GM23248 (cell line): ENCODE results near the gene AFF3. TPM values are rescaled to one million over a fixed set of nuclear protein-coding genes. Genes with fewer than 3 reads are reported as not detected.
"Not testable (repeated sequence)": the region's sequence is repeated elsewhere in the genome, so short reads cannot be mapped to it uniquely, and the experiment has no call there.

Experiments
- DNase-seq: peaks from one replicate; pipeline ENCODE4 v3.0.0-alpha.2; 2015
- H2AFZ ChIP-seq: fragments of 200-600 bp; sonication (generic); 2 replicates; pipeline ENCODE4 v1.6.1; 2016; ENCODE audit warnings: antibody characterized with exemption
- H3F3A ChIP-seq: fragments of 200-600 bp; sonication (generic); 2 replicates; pipeline ENCODE4 v1.6.1; 2016; ENCODE audit warnings: mild to moderate bottlenecking, antibody characterized with exemption, mixed run types; ENCODE audit not compliant: insufficient read depth
- H3K27ac ChIP-seq: fragments of 200-600 bp; sonication (generic); 2 replicates; pipeline ENCODE4 v1.5.1; 2016; ENCODE audit warnings: mild to moderate bottlenecking
- H3K27me3 ChIP-seq: fragments of 200-600 bp; sonication (generic); replicated peaks from 2 replicates; pipeline ENCODE4 v1.6.1; 2016; ENCODE audit warnings: mild to moderate bottlenecking; ENCODE audit not compliant: insufficient read depth
- H3K36me3 ChIP-seq: fragments of 200-600 bp; sonication (generic); 2 replicates; pipeline ENCODE4 v1.6.1; 2016; ENCODE audit warnings: low read depth, mild to moderate bottlenecking
- H3K4me1 ChIP-seq: fragments of 200-600 bp; sonication (generic); 2 replicates; pipeline ENCODE4 v1.6.1; 2016; ENCODE audit warnings: mild to moderate bottlenecking; ENCODE audit not compliant: insufficient read depth
- H3K4me2 ChIP-seq: fragments of 200-600 bp; sonication (generic); one replicate; pipeline ENCODE4 v1.6.1; 2016; ENCODE audit warnings: mild to moderate bottlenecking; ENCODE audit not compliant: unreplicated experiment
- H3K4me3 ChIP-seq: fragments of 200-600 bp; sonication (generic); 2 replicates; pipeline ENCODE4 v1.5.1; 2016; ENCODE audit warnings: mild to moderate bottlenecking
- H3K79me2 ChIP-seq: fragments of 200-600 bp; sonication (generic); 2 replicates; pipeline ENCODE4 v1.6.1; 2016; ENCODE audit warnings: mild to moderate bottlenecking; ENCODE audit not compliant: insufficient read depth
- H3K9ac ChIP-seq: fragments of 200-600 bp; sonication (generic); 2 replicates; pipeline ENCODE4 v1.6.1; 2016; ENCODE audit warnings: mild to moderate bottlenecking
- H3K9me2 ChIP-seq: fragments of 200-600 bp; sonication (generic); 2 replicates; pipeline ENCODE4 v1.6.1; 2016; ENCODE audit warnings: mixed run types, mild to moderate bottlenecking, moderate library complexity; ENCODE audit not compliant: insufficient read depth
- H3K9me3 ChIP-seq: fragments of 200-600 bp; sonication (generic); one replicate; pipeline ENCODE4 v1.6.1; 2017; ENCODE audit warnings: low read depth
- H4K20me1 ChIP-seq: fragments of 200-600 bp; sonication (generic); 2 replicates; pipeline ENCODE4 v1.6.0; 2016; ENCODE audit not compliant: insufficient read depth
- EZH2 ChIP-seq: fragments of 200-600 bp; sonication (generic); IDR thresholded peaks from 2 replicates; pipeline ENCODE4 v1.6.1; 2018; ENCODE audit warnings: antibody characterized with exemption, mild to moderate bottlenecking; ENCODE audit not compliant: insufficient read depth, poor library complexity, severe bottlenecking
- EZH2phosphoT487 ChIP-seq: fragments of 200-600 bp; sonication (generic); IDR thresholded peaks from 2 replicates; pipeline ENCODE4 v1.6.1; 2018; ENCODE audit warnings: antibody characterized with exemption, moderate library complexity, mild to moderate bottlenecking, low read depth; ENCODE audit not compliant: insufficient read depth
- WGBS, 2 experiments: methylation state at CpG; one replicate each; pipeline ENCODE4 v1.1.6; 2015 to 2017; ENCODE audit warnings: low lambda C conversion rate in 2 of 2, low coverage in 1 of 2; ENCODE audit errors: missing lambda C conversion rate in 2 of 2; 5-methylcytosine and 5-hydroxymethylcytosine counted together
- in situ Hi-C: fragments of 300-500 bp; cut with MboI; formaldehyde crosslinking; loops from 2 replicates; pipeline ENCODE4 v1.15.0; 2020
- polyA plus RNA-seq: library from polyadenylated mRNA; unstranded; fragments of >200 nt; fragmentation: Nextera tagmentation; extraction: Ambion mirVana; gene quantifications from 2 replicates; pipeline ENCODE4 v1.2.1, GENCODE V29; 2016
- total RNA-seq: library from RNA; depleted of rRNA; stranded (reverse); fragments of >200 nt; shearing (Covaris generic); gene quantifications from 2 replicates; pipeline ENCODE4 v1.2.3, GENCODE V29; 2014

AFF3 gene
- total and polyA plus RNA-seq, 2 experiments from 2014 or later = 0.56 to 0.86 TPM

GRCh38 chr2:99928470-99929053 is 213.8 kb downstream of the AFF3 start:
- Histone ChIP-seq H3K27me3 (no peaks in the 10 kb centered on the region), H3F3A (no peaks in the 10 kb centered on the region), H3K27ac (no peak overlapping the region), H4K20me1 (no peaks in the 10 kb centered on the region), H3K4me2 (no peak overlapping the region), H3K9me2 (no peaks in the 10 kb centered on the region), H3K9ac (no peak overlapping the region), H3K4me1 (no peaks in the 10 kb centered on the region), H2AFZ (no peak overlapping the region), H3K79me2 (no peaks in the 10 kb centered on the region), H3K9me3 (no peaks in the 10 kb centered on the region), H3K36me3 (no peaks in the 10 kb centered on the region), H3K4me3 (no peak overlapping the region)
- in situ Hi-C loops = no loop called here
- WGBS, 2 experiments = 84 to 87% methylated on average over 6 of the region's 6 CpGs
- TF ChIP-seq EZH2 (no peak), EZH2phosphoT487 (no peak)
- DNase-seq = no peak

DNA sequence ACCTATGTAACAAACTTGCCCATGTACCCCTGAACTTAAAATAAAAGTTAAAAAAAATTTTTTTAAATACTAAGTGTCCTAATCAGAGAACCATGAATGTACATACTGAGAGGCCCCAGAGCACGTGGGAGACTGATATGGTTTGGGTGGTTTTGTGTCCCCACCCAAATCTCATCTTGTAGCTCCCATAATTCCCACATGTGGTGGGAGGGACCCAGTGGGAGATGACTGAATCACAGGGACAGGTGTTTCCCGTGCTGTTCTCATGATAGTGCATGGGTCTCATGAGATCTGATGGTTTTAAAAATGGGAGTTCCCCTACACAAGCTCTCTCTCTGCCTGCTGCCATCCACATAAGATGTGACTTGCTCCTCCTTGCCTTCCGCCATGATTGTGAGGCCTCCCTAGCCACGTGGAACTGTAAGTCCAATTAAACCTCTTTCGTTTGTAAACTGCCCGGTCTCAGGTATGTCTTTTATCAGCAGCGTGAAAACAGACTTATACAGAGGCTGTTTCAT is 214.6 kb downstream of the AFF3 start:
- H3K27me3 ChIP-seq, H3K79me2 ChIP-seq, H3K27ac ChIP-seq, H3K9me3 ChIP-seq, H2AFZ ChIP-seq, in situ Hi-C loops, DNase-seq, H3K4me2 ChIP-seq, H4K20me1 ChIP-seq, H3K4me1 ChIP-seq, H3K9ac ChIP-seq, H3F3A ChIP-seq, H3K36me3 ChIP-seq, H3K4me3 ChIP-seq, H3K9me2 ChIP-seq: not testable (repeated sequence)
- 64 to 67% methylated on average over 7 of the region's 7 CpGs for WGBS, 2 experiments

- Histone ChIP-seq H3K4me3 (no peak overlapping the region), H3K36me3 (no peaks in the 10 kb centered on the region), H3K27me3 (no peaks in the 10 kb centered on the region), H3K4me1 (no peaks in the 10 kb centered on the region), H4K20me1 (no peaks in the 10 kb centered on the region), H3K9ac (no peak overlapping the region), H3K27ac (no peak overlapping the region), H3F3A (no peaks in the 10 kb centered on the region), H3K4me2 (no peak overlapping the region), H3K9me3 (no peaks in the 10 kb centered on the region), H3K9me2 (no peaks in the 10 kb centered on the region), H3K79me2 (no peaks in the 10 kb centered on the region), H2AFZ (no peak overlapping the region)
- TF ChIP-seq EZH2phosphoT487 = no peak
- no peak for TF ChIP-seq EZH2
- peak; percentile 52 for DNase-seq
- in situ Hi-C loops = no loop called here
Observed at GRCh38 chr2:99926986-99927385, 215.4 kb downstream of the AFF3 start.

DNA sequence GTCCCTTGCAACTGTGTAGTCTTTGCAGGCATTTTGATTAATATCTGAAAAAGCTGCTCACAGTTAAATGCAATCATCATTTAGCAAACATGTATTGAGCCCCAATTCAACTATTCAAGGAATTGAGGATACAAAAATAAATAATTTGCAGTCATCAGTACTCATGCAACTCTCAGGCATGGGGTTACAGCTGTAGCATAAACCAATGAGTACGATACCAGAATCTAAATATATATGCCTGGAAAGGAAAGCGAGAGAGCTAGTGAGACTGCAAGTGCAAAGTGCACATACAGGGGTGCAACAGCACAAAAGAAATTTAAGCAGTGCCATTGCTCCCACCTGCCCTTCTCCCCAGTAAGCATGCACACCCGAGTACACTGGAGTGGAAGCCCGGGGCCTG is 216.4 kb downstream of the AFF3 start:
- H4K20me1 ChIP-seq = no peaks in the 10 kb centered on the region
- H3K9me3 ChIP-seq = no peaks in the 10 kb centered on the region
- H3K9ac ChIP-seq = no peak overlapping the region
- H3K79me2 ChIP-seq = no peaks in the 10 kb centered on the region
- H3K4me3 ChIP-seq = no peak overlapping the region
- no peaks in the 10 kb centered on the region for H3K4me1 ChIP-seq
- no peak for DNase-seq
- H3K4me2 ChIP-seq = no peak overlapping the region
- H3K36me3 ChIP-seq = no peaks in the 10 kb centered on the region
- H3K9me2 ChIP-seq = no peaks in the 10 kb centered on the region
- WGBS, 2 experiments = 89 to 95% methylated on average over 4 of the region's 4 CpGs
- no peaks in the 10 kb centered on the region for H3F3A ChIP-seq
- TF ChIP-seq EZH2 (no peak), EZH2phosphoT487 (no peak)
- H3K27ac ChIP-seq = no peak overlapping the region
- in situ Hi-C loops = no loop called here
- no peak overlapping the region for H2AFZ ChIP-seq
- no peaks in the 10 kb centered on the region for H3K27me3 ChIP-seq

DNA sequence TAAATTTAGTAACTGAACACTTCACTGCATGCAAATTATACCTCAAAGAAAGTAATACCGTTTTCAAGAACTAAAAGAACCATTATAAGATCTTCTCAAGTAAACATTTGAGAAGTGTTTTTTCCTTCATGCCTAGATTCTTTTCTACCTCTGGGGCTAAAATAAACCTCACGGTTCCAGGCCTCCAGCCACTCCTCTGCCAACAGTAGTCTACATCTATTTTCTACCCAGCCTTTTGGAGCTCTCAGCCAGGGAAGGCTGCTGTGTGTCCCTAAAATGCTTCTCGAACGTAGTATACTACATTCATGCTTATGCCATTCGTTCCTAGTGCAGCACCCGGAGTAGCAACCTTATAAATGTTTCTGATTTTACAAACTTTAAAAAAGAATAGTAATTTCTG is 219.7 kb downstream of the AFF3 start:
- no peaks in the 10 kb centered on the region for H3K9me3 ChIP-seq
- no peak overlapping the region for H3K9ac ChIP-seq
- H4K20me1 ChIP-seq = no peaks in the 10 kb centered on the region
- no peaks in the 10 kb centered on the region for H3K27me3 ChIP-seq
- WGBS, 2 experiments = 74 to 77% methylated on average over 6 of the region's 6 CpGs
- no peak overlapping the region for H3K4me3 ChIP-seq
- in situ Hi-C loops = no loop called here
- H3K4me1 ChIP-seq = no peaks in the 10 kb centered on the region
- H3K79me2 ChIP-seq = no peaks in the 10 kb centered on the region
- no peak overlapping the region for H2AFZ ChIP-seq
- H3K36me3 ChIP-seq = no peaks in the 10 kb centered on the region
- H3F3A ChIP-seq = no peaks in the 10 kb centered on the region
- no peaks in the 10 kb centered on the region for H3K9me2 ChIP-seq
- no peak overlapping the region for H3K27ac ChIP-seq
- no peak overlapping the region for H3K4me2 ChIP-seq
- no peak for TF ChIP-seq EZH2
- no peak for TF ChIP-seq EZH2phosphoT487
- no peak for DNase-seq
